Smooth muscle cell (in vitro differentiated cells): ENCODE measurements around the gene OR4D10. TPM values are rescaled to one million over a fixed set of nuclear protein-coding genes. Genes with fewer than 3 reads are reported as not detected.

ENCODE experiments used
- DNase-seq: peaks from one replicate; lab custom pipeline; 2025; ENCODE audit not compliant: unreplicated experiment; lab: John Stamatoyannopoulos, UW
- H2AFZ ChIP-seq: fragments of 200-600 bp; sonication (generic); 2 replicates; pipeline ENCODE4 v1.6.0; 2016; ENCODE audit warnings: antibody characterized with exemption, low read depth, mild to moderate bottlenecking
- H3F3A ChIP-seq: fragments of 200-600 bp; sonication (generic); 2 replicates; pipeline ENCODE4 v1.6.0; 2017; ENCODE audit warnings: antibody characterized with exemption, low read depth
- H3K27ac ChIP-seq: fragments of 200-600 bp; sonication (generic); 2 replicates; pipeline ENCODE4 v1.5.1; 2016; ENCODE audit warnings: low read depth, mild to moderate bottlenecking
- H3K27me3 ChIP-seq: fragments of 200-600 bp; sonication (generic); 2 replicates; pipeline ENCODE4 v1.6.1; 2016; ENCODE audit warnings: low read depth, mild to moderate bottlenecking
- H3K36me3 ChIP-seq: fragments of 200-600 bp; sonication (generic); 2 replicates; pipeline ENCODE4 v1.5.1; 2016; ENCODE audit warnings: low read depth
- H3K4me1 ChIP-seq: fragments of 200-600 bp; sonication (generic); 2 replicates; pipeline ENCODE4 v1.5.1; 2016; ENCODE audit warnings: low read depth
- H3K4me2 ChIP-seq: fragments of 200-600 bp; sonication (generic); 2 replicates; pipeline ENCODE4 v1.6.0; 2016; ENCODE audit warnings: mild to moderate bottlenecking
- H3K4me3 ChIP-seq: fragments of 200-600 bp; sonication (generic); 2 replicates; pipeline ENCODE4 v1.5.1; 2016; ENCODE audit warnings: mild to moderate bottlenecking
- H3K79me2 ChIP-seq: fragments of 200-600 bp; sonication (generic); 2 replicates; pipeline ENCODE4 v1.6.0; 2016; ENCODE audit warnings: low read depth, mild to moderate bottlenecking
- H3K9ac ChIP-seq: fragments of 200-600 bp; sonication (generic); 2 replicates; pipeline ENCODE4 v1.6.0; 2016; ENCODE audit warnings: low read depth
- H3K9me3 ChIP-seq: fragments of 200-600 bp; sonication (generic); replicated peaks from 2 replicates; pipeline ENCODE4 v1.5.1; 2016; ENCODE audit warnings: low read depth
- H4K20me1 ChIP-seq: fragments of 200-600 bp; sonication (generic); 2 replicates; pipeline ENCODE4 v1.6.0; 2016; ENCODE audit warnings: low read depth
- CTCF ChIP-seq: fragments of 200-600 bp; sonication (generic); IDR thresholded peaks from 2 replicates; pipeline ENCODE4 v1.5.1; 2017; ENCODE audit warnings: borderline replicate concordance, mild to moderate bottlenecking, antibody characterized with exemption; ENCODE audit not compliant: insufficient read depth, poor library complexity, severe bottlenecking
- WGBS: methylation state at CpG from one replicate; pipeline ENCODE4 v1.1.7; 2016; ENCODE audit warnings: low lambda C conversion rate; 5-methylcytosine and 5-hydroxymethylcytosine counted together
- polyA plus RNA-seq: library from polyadenylated mRNA; unstranded; fragments of >200 nt; fragmentation: Nextera tagmentation; extraction: Ambion mirVana; gene quantifications from 2 replicates; pipeline ENCODE4 v1.2.1, GENCODE V29; 2016
- total RNA-seq: library from RNA; depleted of rRNA; stranded (reverse); fragments of >200 nt; gene quantifications from 2 replicates; pipeline ENCODE4 v1.2.3, GENCODE V29; 2014

Gene OR4D10
- total and polyA plus RNA-seq, 2 experiments from 2014 or later: not detected

- no peak overlapping the region for H3K27ac ChIP-seq
- DNase-seq: no peak
- H2AFZ ChIP-seq: no peak overlapping the region
- no peak overlapping the region for H3K4me2 ChIP-seq
- 91% methylated on average over 5 of the region's 5 CpGs for WGBS
- no peaks in the 10 kb centered on the region for H3K9me3 ChIP-seq
- no peak overlapping the region for H3K9ac ChIP-seq
- no peaks in the 10 kb centered on the region for H4K20me1 ChIP-seq
- H3K4me3 ChIP-seq: no peak overlapping the region
- H3K27me3 ChIP-seq: no peaks in the 10 kb centered on the region
- no peaks in the 10 kb centered on the region for H3F3A ChIP-seq
- H3K4me1 ChIP-seq: no peaks in the 10 kb centered on the region
- no peaks in the 10 kb centered on the region for H3K36me3 ChIP-seq
- no peaks in the 10 kb centered on the region for H3K79me2 ChIP-seq
- no peak for TF ChIP-seq CTCF
Observed at GRCh38 chr11:59520741-59521140, 47.6 kb downstream of the OR4D10 start.

GRCh38 chr11:59523541-59523940 is 50.4 kb downstream of the OR4D10 start:
- no peak overlapping the region for H2AFZ ChIP-seq
- H3K9me3 ChIP-seq: no peaks in the 10 kb centered on the region
- H3K4me3 ChIP-seq: no peak overlapping the region
- H3K79me2 ChIP-seq: no peaks in the 10 kb centered on the region
- TF ChIP-seq CTCF: no peak
- no peaks in the 10 kb centered on the region for H3K27me3 ChIP-seq
- H3K36me3 ChIP-seq: no peaks in the 10 kb centered on the region
- WGBS: 52% methylated on average over 1 of the region's 1 CpG
- no peak for DNase-seq
- H3K9ac ChIP-seq: no peak overlapping the region
- H3K4me2 ChIP-seq: no peak overlapping the region
- H3K4me1 ChIP-seq: peaks cover 5% of the 10 kb centered on the region
- no peaks in the 10 kb centered on the region for H3F3A ChIP-seq
- no peak overlapping the region for H3K27ac ChIP-seq
- no peaks in the 10 kb centered on the region for H4K20me1 ChIP-seq

- no peak overlapping the region for H3K9ac ChIP-seq
- peaks cover 13% of the 10 kb centered on the region for H3K4me1 ChIP-seq
- no peaks in the 10 kb centered on the region for H3K79me2 ChIP-seq
- H3K27me3 ChIP-seq: no peaks in the 10 kb centered on the region
- no peaks in the 10 kb centered on the region for H3F3A ChIP-seq
- H3K27ac ChIP-seq: no peak overlapping the region
- no peaks in the 10 kb centered on the region for H4K20me1 ChIP-seq
- 37% methylated on average over 7 of the region's 7 CpGs for WGBS
- no peak for TF ChIP-seq CTCF
- H3K4me3 ChIP-seq: no peak overlapping the region
- H2AFZ ChIP-seq: peak overlapping the region; percentile 82
- H3K36me3 ChIP-seq: no peaks in the 10 kb centered on the region
- H3K9me3 ChIP-seq: no peaks in the 10 kb centered on the region
- no peak overlapping the region for H3K4me2 ChIP-seq
- DNase-seq: no peak
Observed at GRCh38 chr11:59528711-59529110, 55.6 kb downstream of the OR4D10 start.

Other genes with a start within 250 kb of the OR4D10 start
- gene OR5AN1, start 114.4 kb upstream of the OR4D10 start, total RNA-seq: not detected in 2 replicates
- gene OR5AN1, start 114.4 kb upstream of the OR4D10 start, polyA plus RNA-seq: not detected in 2 replicates
- not detected in 2 replicates for gene OR5A2, start 46.9 kb upstream of the OR4D10 start, total RNA-seq
- not detected in 2 replicates for gene OR5A2, start 46.9 kb upstream of the OR4D10 start, polyA plus RNA-seq
- not detected in 2 replicates for gene OR5A1, start 36.8 kb upstream of the OR4D10 start, total RNA-seq
- gene OR5A1, start 36.8 kb upstream of the OR4D10 start, polyA plus RNA-seq: not detected in 2 replicates
- gene OR4D6, start 16.4 kb upstream of the OR4D10 start, total RNA-seq: not detected in 2 replicates
- not detected in 2 replicates for gene OR4D6, start 16.4 kb upstream of the OR4D10 start, polyA plus RNA-seq
- not detected in 2 replicates for gene OR4D11, start 30.3 kb downstream of the OR4D10 start, total RNA-seq
- not detected in 2 replicates for gene OR4D11, start 30.3 kb downstream of the OR4D10 start, polyA plus RNA-seq
- not detected in 2 replicates for gene OR4D9, start 38.2 kb downstream of the OR4D10 start, total RNA-seq
- gene OR4D9, start 38.2 kb downstream of the OR4D10 start, polyA plus RNA-seq: not detected in 2 replicates
- 40.0 and 47.2 TPM in 2 replicates for gene OSBP, start 142.5 kb downstream of the OR4D10 start, total RNA-seq
- gene OSBP, start 142.5 kb downstream of the OR4D10 start, polyA plus RNA-seq: 32.0 and 35.9 TPM in 2 replicates
- gene PATL1, start 195.7 kb downstream of the OR4D10 start, total RNA-seq: 18.0 and 35.2 TPM in 2 replicates
- 16.3 and 16.5 TPM in 2 replicates for gene PATL1, start 195.7 kb downstream of the OR4D10 start, polyA plus RNA-seq
- not detected in 2 replicates for gene OR10V1, start 240.5 kb downstream of the OR4D10 start, total RNA-seq
- gene OR10V1, start 240.5 kb downstream of the OR4D10 start, polyA plus RNA-seq: not detected in 2 replicates